GM23338 (cell line): Measurements from ENCODE around the gene RAB30. TPM values are rescaled to one million over a fixed set of nuclear protein-coding genes. Genes with fewer than 3 reads are reported as not detected.

Source experiments
- ATAC-seq: fragments of 200-7000 bp; cut with Tn5 transposase; 3 replicates; pipeline ENCODE4 v1.9.1; 2020
- DNase-seq: peaks from one replicate; pipeline ENCODE4 v3.0.0-alpha.2; 2015; ENCODE audit warnings: low spot score
- H2AFZ ChIP-seq: fragments of 200-600 bp; sonication (generic); 2 replicates; pipeline ENCODE4 v1.8.0; 2016; ENCODE audit warnings: antibody characterized with exemption, mild to moderate bottlenecking, moderate library complexity
- H3F3A ChIP-seq: fragments of 200-600 bp; sonication (generic); replicated peaks from 2 replicates; pipeline ENCODE4 v1.8.0; 2017; ENCODE audit warnings: antibody characterized with exemption, mixed run types, low read depth
- H3K27ac ChIP-seq: fragments of 200-600 bp; sonication (generic); 2 replicates; pipeline ENCODE4 v1.6.1; 2016; ENCODE audit warnings: low read depth
- H3K27me3 ChIP-seq: fragments of 200-600 bp; sonication (generic); 2 replicates; pipeline ENCODE4 v1.8.0; 2016; ENCODE audit warnings: mild to moderate bottlenecking, mixed run types, moderate library complexity; ENCODE audit not compliant: insufficient read depth
- H3K36me3 ChIP-seq: fragments of 200-600 bp; sonication (generic); 2 replicates; pipeline ENCODE4 v1.8.0; 2016; ENCODE audit warnings: mild to moderate bottlenecking; ENCODE audit not compliant: insufficient read depth
- H3K4me1 ChIP-seq: fragments of 200-600 bp; sonication (generic); 2 replicates; pipeline ENCODE4 v1.8.0; 2016; ENCODE audit warnings: mild to moderate bottlenecking, moderate library complexity; ENCODE audit not compliant: insufficient read depth
- H3K4me2 ChIP-seq: fragments of 200-600 bp; sonication (generic); 2 replicates; pipeline ENCODE4 v1.7.1; 2017; ENCODE audit warnings: mixed run types
- H3K4me3 ChIP-seq: fragments of 200-600 bp; sonication (generic); 2 replicates; pipeline ENCODE4 v1.6.1; 2016; ENCODE audit warnings: mixed run types
- H3K79me2 ChIP-seq: fragments of 200-600 bp; sonication (generic); replicated peaks from 2 replicates; pipeline ENCODE4 v1.8.0; 2017; ENCODE audit warnings: mild to moderate bottlenecking; ENCODE audit not compliant: insufficient read depth
- H3K9me2 ChIP-seq: fragments of 200-600 bp; sonication (generic); 2 replicates; pipeline ENCODE4 v1.8.0; 2017; ENCODE audit not compliant: insufficient read depth
- H4K20me1 ChIP-seq: fragments of 200-600 bp; sonication (generic); replicated peaks from 2 replicates; pipeline ENCODE4 v1.8.0; 2017; ENCODE audit warnings: mild to moderate bottlenecking; ENCODE audit not compliant: insufficient read depth
- H3K27ac Mint-ChIP-seq: 2 replicates; pipeline ENCODE4 v1.8.0; 2020; ENCODE audit warnings: inconsistent platforms, mild to moderate bottlenecking, moderate library complexity, mixed read lengths
- H3K27me3 Mint-ChIP-seq: 3 replicates; pipeline ENCODE4 v1.8.0; 2022; ENCODE audit warnings: low read depth, mild to moderate bottlenecking, moderate library complexity, mixed read lengths, inconsistent platforms; ENCODE audit not compliant: insufficient read depth, poor library complexity
- H3K36me3 Mint-ChIP-seq: 3 replicates; pipeline ENCODE4 v1.8.0; 2021; ENCODE audit warnings: low read depth, mild to moderate bottlenecking, inconsistent platforms, moderate library complexity, mixed read lengths
- H3K4me1 Mint-ChIP-seq: 3 replicates; pipeline ENCODE4 v1.8.0; 2020; ENCODE audit warnings: mild to moderate bottlenecking, inconsistent platforms, mixed read lengths
- H3K4me3 Mint-ChIP-seq: 3 replicates; pipeline ENCODE4 v1.8.0; 2021; ENCODE audit warnings: moderate library complexity, mild to moderate bottlenecking, inconsistent platforms, mixed read lengths
- H3K9me3 Mint-ChIP-seq: 3 replicates; pipeline ENCODE4 v1.8.0; 2020; ENCODE audit warnings: moderate library complexity, mild to moderate bottlenecking, inconsistent platforms, mixed read lengths
- CREB1 ChIP-seq: fragments of 250-450 bp; sonication (Bioruptor Pico); IDR thresholded peaks from 2 replicates; pipeline ENCODE4 v1.5.0; 2020; ENCODE audit warnings: low read depth, mild to moderate bottlenecking, moderate library complexity
- CTCF ChIP-seq, 2 experiments: fragments of 200-600 bp in 1 of 2; sonication (generic) in 1 of 2; conservative IDR thresholded peaks; 2 replicates each; pipeline versions ENCODE4 v1.5.1 to v1.6.1; 2016 to 2017; ENCODE audit warnings: antibody characterized with exemption in 2 of 2, low read depth in 2 of 2, mild to moderate bottlenecking in 2 of 2, moderate library complexity in 1 of 2
- EZH2 ChIP-seq: fragments of 200-600 bp; sonication (generic); IDR thresholded peaks from one replicate; pipeline ENCODE4 v1.8.0; 2017; ENCODE audit warnings: antibody characterized with exemption, mild to moderate bottlenecking, low read depth; ENCODE audit not compliant: unreplicated experiment
- EZH2phosphoT487 ChIP-seq: fragments of 200-600 bp; sonication (generic); IDR thresholded peaks from one replicate; pipeline ENCODE4 v1.8.1; 2018; ENCODE audit warnings: antibody characterized with exemption; ENCODE audit not compliant: unreplicated experiment
- JUNB ChIP-seq: IDR thresholded peaks from one replicate; pipeline ENCODE4 v1.6.1; 2016; ENCODE audit warnings: antibody characterized with exemption; ENCODE audit not compliant: unreplicated experiment
- NANOG ChIP-seq: IDR thresholded peaks from 2 replicates; pipeline ENCODE4 v1.6.1; 2016; ENCODE audit warnings: antibody characterized with exemption, borderline replicate concordance
- POLR2AphosphoS5 ChIP-seq: IDR thresholded peaks from 2 replicates; pipeline ENCODE4 v1.6.1; 2016; ENCODE audit warnings: antibody characterized with exemption, low read depth
- STAT1 ChIP-seq: IDR thresholded peaks from one replicate; pipeline ENCODE4 v1.6.1; 2016; ENCODE audit warnings: antibody characterized with exemption; ENCODE audit not compliant: unreplicated experiment
- ZNF114 ChIP-seq: fragments of 250-450 bp; sonication (Bioruptor Pico); IDR thresholded peaks from 2 replicates; pipeline ENCODE4 v1.5.0; 2020; ENCODE audit warnings: mild to moderate bottlenecking, moderate library complexity
- ZNF331 ChIP-seq: fragments of 250-450 bp; sonication (Bioruptor Pico); IDR thresholded peaks from 2 replicates; pipeline ENCODE4 v1.5.0; 2020; ENCODE audit warnings: low read depth, mild to moderate bottlenecking, moderate library complexity
- polyA plus RNA-seq: library from polyadenylated mRNA; unstranded; fragments of >200 nt; fragmentation: Nextera tagmentation; extraction: Ambion mirVana; gene quantifications from 2 replicates; pipeline ENCODE4 v1.2.1, GENCODE V29; 2016
- total RNA-seq: library from RNA; depleted of rRNA; stranded (reverse); fragments of >200 nt; shearing (Covaris generic); gene quantifications from 2 replicates; pipeline ENCODE4 v1.2.3, GENCODE V29; 2014
- TF ChIP-seq, protein P1 (sequence below): IDR thresholded peaks from 2 replicates; pipeline ENCODE4 v1.6.1; 2016; ENCODE audit warnings: antibody characterized with exemption
- TF ChIP-seq, protein P2 (sequence below): IDR thresholded peaks from one replicate; pipeline ENCODE4 v1.6.1; 2018; ENCODE audit warnings: antibody characterized with exemption; ENCODE audit not compliant: unreplicated experiment
- TF ChIP-seq, protein P3 (sequence below): fragments of 250-450 bp; sonication (Bioruptor Pico); IDR thresholded peaks from 2 replicates; pipeline ENCODE4 v1.5.0; 2020; ENCODE audit warnings: mild to moderate bottlenecking, moderate library complexity

The RAB30 gene
- total and polyA plus RNA-seq, 2 experiments from 2014 or later = 3.3 to 6.6 TPM

GRCh38 chr11:83063073-83063754 is 8.5 kb downstream of the RAB30 start:
- H3F3A ChIP-seq = no peaks in the 10 kb centered on the region
- ATAC-seq (no peak), DNase-seq (peak; percentile 28)
- Mint-ChIP-seq H3K27ac (0 out of 2 replicates have a peak overlapping the region, but pooled peaks have one; percentile 21), H3K36me3 (no peaks in the 10 kb centered on the region), H3K27me3 (peaks cover 1% of the 10 kb centered on the region), H3K4me3 (no peak overlapping the region), H3K4me1 (peaks cover 14% of the 10 kb centered on the region), H3K9me3 (no peaks in the 10 kb centered on the region)
- H3K36me3 ChIP-seq = no peaks in the 10 kb centered on the region
- 0 out of 2 replicates have a peak overlapping the region, but pooled peaks have one; percentile 12 for H3K27ac ChIP-seq
- TF ChIP-seq CTCF (conservative IDR thresholded peaks at IDR 0.05; ENCODE audit: low read depth in 2 of 2) (no peak), POLR2AphosphoS5 (no peak), NANOG (no peak), JUNB (no peak), EZH2 (no peak), ZNF114 (CRISPR knock-in tag) (no peak), ZNF331 (no peak), CREB1 (no peak), STAT1 (no peak), EZH2phosphoT487 (no peak)
- TF ChIP-seq, protein P1, sequence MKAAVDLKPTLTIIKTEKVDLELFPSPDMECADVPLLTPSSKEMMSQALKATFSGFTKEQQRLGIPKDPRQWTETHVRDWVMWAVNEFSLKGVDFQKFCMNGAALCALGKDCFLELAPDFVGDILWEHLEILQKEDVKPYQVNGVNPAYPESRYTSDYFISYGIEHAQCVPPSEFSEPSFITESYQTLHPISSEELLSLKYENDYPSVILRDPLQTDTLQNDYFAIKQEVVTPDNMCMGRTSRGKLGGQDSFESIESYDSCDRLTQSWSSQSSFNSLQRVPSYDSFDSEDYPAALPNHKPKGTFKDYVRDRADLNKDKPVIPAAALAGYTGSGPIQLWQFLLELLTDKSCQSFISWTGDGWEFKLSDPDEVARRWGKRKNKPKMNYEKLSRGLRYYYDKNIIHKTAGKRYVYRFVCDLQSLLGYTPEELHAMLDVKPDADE = no peak
- TF ChIP-seq, protein P2, sequence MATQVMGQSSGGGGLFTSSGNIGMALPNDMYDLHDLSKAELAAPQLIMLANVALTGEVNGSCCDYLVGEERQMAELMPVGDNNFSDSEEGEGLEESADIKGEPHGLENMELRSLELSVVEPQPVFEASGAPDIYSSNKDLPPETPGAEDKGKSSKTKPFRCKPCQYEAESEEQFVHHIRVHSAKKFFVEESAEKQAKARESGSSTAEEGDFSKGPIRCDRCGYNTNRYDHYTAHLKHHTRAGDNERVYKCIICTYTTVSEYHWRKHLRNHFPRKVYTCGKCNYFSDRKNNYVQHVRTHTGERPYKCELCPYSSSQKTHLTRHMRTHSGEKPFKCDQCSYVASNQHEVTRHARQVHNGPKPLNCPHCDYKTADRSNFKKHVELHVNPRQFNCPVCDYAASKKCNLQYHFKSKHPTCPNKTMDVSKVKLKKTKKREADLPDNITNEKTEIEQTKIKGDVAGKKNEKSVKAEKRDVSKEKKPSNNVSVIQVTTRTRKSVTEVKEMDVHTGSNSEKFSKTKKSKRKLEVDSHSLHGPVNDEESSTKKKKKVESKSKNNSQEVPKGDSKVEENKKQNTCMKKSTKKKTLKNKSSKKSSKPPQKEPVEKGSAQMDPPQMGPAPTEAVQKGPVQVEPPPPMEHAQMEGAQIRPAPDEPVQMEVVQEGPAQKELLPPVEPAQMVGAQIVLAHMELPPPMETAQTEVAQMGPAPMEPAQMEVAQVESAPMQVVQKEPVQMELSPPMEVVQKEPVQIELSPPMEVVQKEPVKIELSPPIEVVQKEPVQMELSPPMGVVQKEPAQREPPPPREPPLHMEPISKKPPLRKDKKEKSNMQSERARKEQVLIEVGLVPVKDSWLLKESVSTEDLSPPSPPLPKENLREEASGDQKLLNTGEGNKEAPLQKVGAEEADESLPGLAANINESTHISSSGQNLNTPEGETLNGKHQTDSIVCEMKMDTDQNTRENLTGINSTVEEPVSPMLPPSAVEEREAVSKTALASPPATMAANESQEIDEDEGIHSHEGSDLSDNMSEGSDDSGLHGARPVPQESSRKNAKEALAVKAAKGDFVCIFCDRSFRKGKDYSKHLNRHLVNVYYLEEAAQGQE = no peak
- TF ChIP-seq, protein P3, sequence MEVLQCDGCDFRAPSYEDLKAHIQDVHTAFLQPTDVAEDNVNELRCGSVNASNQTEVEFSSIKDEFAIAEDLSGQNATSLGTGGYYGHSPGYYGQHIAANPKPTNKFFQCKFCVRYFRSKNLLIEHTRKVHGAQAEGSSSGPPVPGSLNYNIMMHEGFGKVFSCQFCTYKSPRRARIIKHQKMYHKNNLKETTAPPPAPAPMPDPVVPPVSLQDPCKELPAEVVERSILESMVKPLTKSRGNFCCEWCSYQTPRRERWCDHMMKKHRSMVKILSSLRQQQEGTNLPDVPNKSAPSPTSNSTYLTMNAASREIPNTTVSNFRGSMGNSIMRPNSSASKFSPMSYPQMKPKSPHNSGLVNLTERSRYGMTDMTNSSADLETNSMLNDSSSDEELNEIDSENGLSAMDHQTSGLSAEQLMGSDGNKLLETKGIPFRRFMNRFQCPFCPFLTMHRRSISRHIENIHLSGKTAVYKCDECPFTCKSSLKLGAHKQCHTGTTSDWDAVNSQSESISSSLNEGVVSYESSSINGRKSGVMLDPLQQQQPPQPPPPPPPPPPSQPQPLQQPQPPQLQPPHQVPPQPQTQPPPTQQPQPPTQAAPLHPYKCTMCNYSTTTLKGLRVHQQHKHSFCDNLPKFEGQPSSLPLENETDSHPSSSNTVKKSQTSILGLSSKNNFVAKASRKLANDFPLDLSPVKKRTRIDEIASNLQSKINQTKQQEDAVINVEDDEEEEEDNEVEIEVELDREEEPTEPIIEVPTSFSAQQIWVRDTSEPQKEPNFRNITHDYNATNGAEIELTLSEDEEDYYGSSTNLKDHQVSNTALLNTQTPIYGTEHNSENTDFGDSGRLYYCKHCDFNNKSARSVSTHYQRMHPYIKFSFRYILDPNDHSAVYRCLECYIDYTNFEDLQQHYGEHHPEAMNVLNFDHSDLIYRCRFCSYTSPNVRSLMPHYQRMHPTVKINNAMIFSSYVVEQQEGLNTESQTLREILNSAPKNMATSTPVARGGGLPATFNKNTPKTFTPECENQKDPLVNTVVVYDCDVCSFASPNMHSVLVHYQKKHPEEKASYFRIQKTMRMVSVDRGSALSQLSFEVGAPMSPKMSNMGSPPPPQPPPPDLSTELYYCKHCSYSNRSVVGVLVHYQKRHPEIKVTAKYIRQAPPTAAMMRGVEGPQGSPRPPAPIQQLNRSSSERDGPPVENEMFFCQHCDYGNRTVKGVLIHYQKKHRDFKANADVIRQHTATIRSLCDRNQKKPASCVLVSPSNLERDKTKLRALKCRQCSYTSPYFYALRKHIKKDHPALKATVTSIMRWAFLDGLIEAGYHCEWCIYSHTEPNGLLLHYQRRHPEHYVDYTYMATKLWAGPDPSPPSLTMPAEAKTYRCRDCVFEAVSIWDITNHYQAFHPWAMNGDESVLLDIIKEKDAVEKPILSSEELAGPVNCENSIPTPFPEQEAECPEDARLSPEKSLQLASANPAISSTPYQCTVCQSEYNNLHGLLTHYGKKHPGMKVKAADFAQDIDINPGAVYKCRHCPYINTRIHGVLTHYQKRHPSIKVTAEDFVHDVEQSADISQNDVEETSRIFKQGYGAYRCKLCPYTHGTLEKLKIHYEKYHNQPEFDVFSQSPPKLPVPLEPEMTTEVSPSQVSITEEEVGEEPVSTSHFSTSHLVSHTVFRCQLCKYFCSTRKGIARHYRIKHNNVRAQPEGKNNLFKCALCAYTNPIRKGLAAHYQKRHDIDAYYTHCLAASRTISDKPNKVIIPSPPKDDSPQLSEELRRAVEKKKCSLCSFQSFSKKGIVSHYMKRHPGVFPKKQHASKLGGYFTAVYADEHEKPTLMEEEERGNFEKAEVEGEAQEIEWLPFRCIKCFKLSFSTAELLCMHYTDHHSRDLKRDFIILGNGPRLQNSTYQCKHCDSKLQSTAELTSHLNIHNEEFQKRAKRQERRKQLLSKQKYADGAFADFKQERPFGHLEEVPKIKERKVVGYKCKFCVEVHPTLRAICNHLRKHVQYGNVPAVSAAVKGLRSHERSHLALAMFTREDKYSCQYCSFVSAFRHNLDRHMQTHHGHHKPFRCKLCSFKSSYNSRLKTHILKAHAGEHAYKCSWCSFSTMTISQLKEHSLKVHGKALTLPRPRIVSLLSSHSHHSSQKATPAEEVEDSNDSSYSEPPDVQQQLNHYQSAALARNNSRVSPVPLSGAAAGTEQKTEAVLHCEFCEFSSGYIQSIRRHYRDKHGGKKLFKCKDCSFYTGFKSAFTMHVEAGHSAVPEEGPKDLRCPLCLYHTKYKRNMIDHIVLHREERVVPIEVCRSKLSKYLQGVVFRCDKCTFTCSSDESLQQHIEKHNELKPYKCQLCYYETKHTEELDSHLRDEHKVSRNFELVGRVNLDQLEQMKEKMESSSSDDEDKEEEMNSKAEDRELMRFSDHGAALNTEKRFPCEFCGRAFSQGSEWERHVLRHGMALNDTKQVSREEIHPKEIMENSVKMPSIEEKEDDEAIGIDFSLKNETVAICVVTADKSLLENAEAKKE = no peak
- H3K4me2 ChIP-seq = no peak overlapping the region
- H3K79me2 ChIP-seq = peaks cover 45% of the 10 kb centered on the region
- H4K20me1 ChIP-seq = no peaks in the 10 kb centered on the region
- no peak overlapping the region for H3K4me3 ChIP-seq
- no peaks in the 10 kb centered on the region for H3K9me2 ChIP-seq
- H3K4me1 ChIP-seq = peaks cover 3% of the 10 kb centered on the region
- H3K27me3 ChIP-seq = no peaks in the 10 kb centered on the region
- H2AFZ ChIP-seq = no peak overlapping the region
